A549 treated with ZK216348 at 1 μM for 4 hours (cell line): ENCODE data around the gene SLC19A1. TPM values are rescaled to one million over a fixed set of nuclear protein-coding genes. Genes with fewer than 3 reads are reported as not detected.

Source experiments
- total RNA-seq: library from RNA; stranded (reverse); fragments of 200-300 nt; extraction: Qiagen RNA extraction; gene quantifications from 5 replicates; pipeline ENCODE4 v1.2.3, GENCODE V29; 2022; ENCODE audit warnings: low read depth

SLC19A1 gene
- total RNA-seq = 11.2 to 21.8 TPM (median 20.5 TPM) in 5 replicates

DNA sequence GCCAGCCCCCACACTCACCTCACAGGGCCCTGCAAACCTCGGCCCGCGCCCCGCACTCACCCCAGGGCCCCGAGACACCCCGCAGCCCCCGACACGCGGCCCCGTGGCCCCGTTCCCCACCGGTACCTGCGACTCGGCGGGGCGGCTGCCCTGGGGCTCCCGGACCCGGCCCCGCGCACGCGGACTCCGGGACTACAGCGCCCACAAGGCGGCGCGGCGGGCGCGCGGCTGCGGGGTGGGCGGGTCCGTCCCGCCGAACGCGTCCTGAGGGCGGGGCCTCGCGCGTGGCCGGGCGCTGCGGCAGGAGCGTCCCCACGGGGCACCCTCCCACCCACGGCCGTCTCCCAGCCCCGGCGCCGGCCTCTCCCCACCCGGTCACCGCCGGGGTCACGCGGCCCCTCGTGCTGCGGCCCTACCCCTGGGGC is at the start of gene SLC19A1:
Gene SLC19A1, minus strand, starts transcription at position 199 of the 425 bp plus-strand sequence. CDS start 4,481 bp downstream, outside the sequence.

Other genes starting within 250 kb of the SLC19A1 start
- 91.7 to 180 TPM (median 149 TPM) in 5 replicates for gene COL18A1, start 137.3 kb downstream of the SLC19A1 start, total RNA-seq
- 0.89 to 2.4 TPM (median 1.8 TPM) in 5 replicates for gene PCBP3, start 101.3 kb upstream of the SLC19A1 start, total RNA-seq